ENCODE data around the gene BCOR. TPM values are rescaled to one million over a fixed set of nuclear protein-coding genes. Genes with fewer than 3 reads are reported as not detected.
A peak's percentile ranks its signal among the peaks of the same experiment; 100 is the strongest.

The BCOR gene
- polyA plus RNA-seq, 1 of the 3 experiments (the other 2 are of a cell fraction), result 8.8 TPM

GRCh38 chrX:40145923-40146261, 48.1 kb upstream of the BCOR start:
- CTCF ChIA-PET, result interaction anchor here (0.6 to 1.4 kb wide), 2 partner anchors 41 to 1807 kb away, joined by 3 to 4 read pairs; no protein-coding TSS in a partner anchor
- Histone ChIP-seq H2AFZ (ENCODE audit: low read depth) (peak overlapping the region; percentile 11; the same call in 1 of the 2 replicates), H3K27me3 (ENCODE audit: insufficient read depth) (peaks cover 30% of the 10 kb centered on the region; the same call in 1 of the 2 replicates)

More at GRCh38 chrX:40145923-40146261, 48.1 kb upstream of the BCOR start:
- Histone ChIP-seq H3K9ac (peak overlapping the region; percentile 55; the same call in 1 of the 2 replicates), H3F3A (replicated peaks; ENCODE audit: insufficient read depth) (no peaks in the 10 kb centered on the region), H4K20me1 (ENCODE audit: insufficient read depth) (no peaks in the 10 kb centered on the region), H3K27ac (ENCODE audit: low read depth in 2 of 2, low read length in 1 of 2) (peak overlapping the region in 1 of 2 experiments; percentile 71; a peak in 2 of 4 replicates), H3K9me2 (no peaks in the 10 kb centered on the region), H3K36me3 (replicated peaks in 1 of 2; ENCODE audit: control insufficient read depth in 1 of 2, insufficient read depth in 2 of 2, low read length in 1 of 2) (peaks cover 0 to 3% of the 10 kb centered on the region in 2 experiments), H3K4me3 (ENCODE audit: low read depth in 2 of 2, low read length in 1 of 2) (peak overlapping the region; percentile 49 to 59), H3K9me3 (no peaks in the 10 kb centered on the region), H3K79me2 (ENCODE audit: insufficient read depth) (no peaks in the 10 kb centered on the region), H3K4me2 (peak overlapping the region; percentile 81), H3K4me1 (ENCODE audit: control insufficient read depth in 1 of 2, insufficient read depth in 2 of 2, low read depth in 1 of 2, low read length in 1 of 2) (peaks cover 0 to 35% of the 10 kb centered on the region in 2 experiments; a peak in 2 of 4 replicates)
- DNase-seq, result no peak
- TF ChIP-seq PBX3 (IDR thresholded peaks at IDR 0.05) (no peak), RFX5 (IDR thresholded peaks at IDR 0.05; ENCODE audit: low read length) (no peak), ELF1 (IDR thresholded peaks at IDR 0.05) (no peak), TCF12 (IDR thresholded peaks at IDR 0.05) (no peak), GABPA (IDR thresholded peaks at IDR 0.05; ENCODE audit: low read depth) (no peak), TAF1 (IDR thresholded peaks at IDR 0.05; ENCODE audit: borderline replicate concordance, low read depth, low read length) (no peak), EZH2phosphoT487 (IDR thresholded peaks at IDR 0.05; ENCODE audit: borderline replicate concordance, low read depth) (no peak), RAD21 (IDR thresholded peaks at IDR 0.05; ENCODE audit: low read length) (no peak), NFIC (IDR thresholded peaks at IDR 0.05; ENCODE audit: borderline replicate concordance) (no peak), POLR2AphosphoS5 (IDR thresholded peaks at IDR 0.05; ENCODE audit: low read depth, low read length) (no peak), FOXJ3 (CRISPR knock-in tag; IDR thresholded peaks at IDR 0.05) (no peak)
- TF ChIP-seq, protein P1, sequence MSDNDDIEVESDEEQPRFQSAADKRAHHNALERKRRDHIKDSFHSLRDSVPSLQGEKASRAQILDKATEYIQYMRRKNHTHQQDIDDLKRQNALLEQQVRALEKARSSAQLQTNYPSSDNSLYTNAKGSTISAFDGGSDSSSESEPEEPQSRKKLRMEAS (IDR thresholded peaks at IDR 0.05; ENCODE audit: low read depth), result no peak
- TF ChIP-seq, protein P2, sequence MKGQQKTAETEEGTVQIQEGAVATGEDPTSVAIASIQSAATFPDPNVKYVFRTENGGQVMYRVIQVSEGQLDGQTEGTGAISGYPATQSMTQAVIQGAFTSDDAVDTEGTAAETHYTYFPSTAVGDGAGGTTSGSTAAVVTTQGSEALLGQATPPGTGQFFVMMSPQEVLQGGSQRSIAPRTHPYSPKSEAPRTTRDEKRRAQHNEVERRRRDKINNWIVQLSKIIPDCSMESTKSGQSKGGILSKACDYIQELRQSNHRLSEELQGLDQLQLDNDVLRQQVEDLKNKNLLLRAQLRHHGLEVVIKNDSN (IDR thresholded peaks at IDR 0.05; ENCODE audit: borderline replicate concordance, low read depth), result no peak
- TF ChIP-seq, protein P3, sequence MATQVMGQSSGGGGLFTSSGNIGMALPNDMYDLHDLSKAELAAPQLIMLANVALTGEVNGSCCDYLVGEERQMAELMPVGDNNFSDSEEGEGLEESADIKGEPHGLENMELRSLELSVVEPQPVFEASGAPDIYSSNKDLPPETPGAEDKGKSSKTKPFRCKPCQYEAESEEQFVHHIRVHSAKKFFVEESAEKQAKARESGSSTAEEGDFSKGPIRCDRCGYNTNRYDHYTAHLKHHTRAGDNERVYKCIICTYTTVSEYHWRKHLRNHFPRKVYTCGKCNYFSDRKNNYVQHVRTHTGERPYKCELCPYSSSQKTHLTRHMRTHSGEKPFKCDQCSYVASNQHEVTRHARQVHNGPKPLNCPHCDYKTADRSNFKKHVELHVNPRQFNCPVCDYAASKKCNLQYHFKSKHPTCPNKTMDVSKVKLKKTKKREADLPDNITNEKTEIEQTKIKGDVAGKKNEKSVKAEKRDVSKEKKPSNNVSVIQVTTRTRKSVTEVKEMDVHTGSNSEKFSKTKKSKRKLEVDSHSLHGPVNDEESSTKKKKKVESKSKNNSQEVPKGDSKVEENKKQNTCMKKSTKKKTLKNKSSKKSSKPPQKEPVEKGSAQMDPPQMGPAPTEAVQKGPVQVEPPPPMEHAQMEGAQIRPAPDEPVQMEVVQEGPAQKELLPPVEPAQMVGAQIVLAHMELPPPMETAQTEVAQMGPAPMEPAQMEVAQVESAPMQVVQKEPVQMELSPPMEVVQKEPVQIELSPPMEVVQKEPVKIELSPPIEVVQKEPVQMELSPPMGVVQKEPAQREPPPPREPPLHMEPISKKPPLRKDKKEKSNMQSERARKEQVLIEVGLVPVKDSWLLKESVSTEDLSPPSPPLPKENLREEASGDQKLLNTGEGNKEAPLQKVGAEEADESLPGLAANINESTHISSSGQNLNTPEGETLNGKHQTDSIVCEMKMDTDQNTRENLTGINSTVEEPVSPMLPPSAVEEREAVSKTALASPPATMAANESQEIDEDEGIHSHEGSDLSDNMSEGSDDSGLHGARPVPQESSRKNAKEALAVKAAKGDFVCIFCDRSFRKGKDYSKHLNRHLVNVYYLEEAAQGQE (IDR thresholded peaks at IDR 0.05; ENCODE audit: low read depth, low read length), result no peak
- TF ChIP-seq, protein P4, sequence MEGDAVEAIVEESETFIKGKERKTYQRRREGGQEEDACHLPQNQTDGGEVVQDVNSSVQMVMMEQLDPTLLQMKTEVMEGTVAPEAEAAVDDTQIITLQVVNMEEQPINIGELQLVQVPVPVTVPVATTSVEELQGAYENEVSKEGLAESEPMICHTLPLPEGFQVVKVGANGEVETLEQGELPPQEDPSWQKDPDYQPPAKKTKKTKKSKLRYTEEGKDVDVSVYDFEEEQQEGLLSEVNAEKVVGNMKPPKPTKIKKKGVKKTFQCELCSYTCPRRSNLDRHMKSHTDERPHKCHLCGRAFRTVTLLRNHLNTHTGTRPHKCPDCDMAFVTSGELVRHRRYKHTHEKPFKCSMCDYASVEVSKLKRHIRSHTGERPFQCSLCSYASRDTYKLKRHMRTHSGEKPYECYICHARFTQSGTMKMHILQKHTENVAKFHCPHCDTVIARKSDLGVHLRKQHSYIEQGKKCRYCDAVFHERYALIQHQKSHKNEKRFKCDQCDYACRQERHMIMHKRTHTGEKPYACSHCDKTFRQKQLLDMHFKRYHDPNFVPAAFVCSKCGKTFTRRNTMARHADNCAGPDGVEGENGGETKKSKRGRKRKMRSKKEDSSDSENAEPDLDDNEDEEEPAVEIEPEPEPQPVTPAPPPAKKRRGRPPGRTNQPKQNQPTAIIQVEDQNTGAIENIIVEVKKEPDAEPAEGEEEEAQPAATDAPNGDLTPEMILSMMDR (IDR thresholded peaks at IDR 0.05), result no peak
- POLR2A ChIA-PET, result interaction anchor here (1.5 to 1.7 kb wide), 2 partner anchors 8 to 36 kb away, joined by 6 read pairs; no protein-coding TSS in a partner anchor
- WGBS (ENCODE audit: low lambda C conversion rate), result 20% methylated on average over 1 of the region's 37 CpGs
